Esophagus muscularis mucosa (tissue), 4 donors: Measurements from ENCODE around the gene EGFL6. TPM values are rescaled to one million over a fixed set of nuclear protein-coding genes. Genes with fewer than 3 reads are reported as not detected.
"Not testable (repeated sequence)": the region's sequence is repeated elsewhere in the genome, so short reads cannot be mapped to it uniquely, and the experiment has no call there.

Experiments
- DNase-seq: peaks from one replicate; pipeline ENCODE4 v3.0.0-alpha.2; 2017; ENCODE audit errors: extremely low spot score
- H3K27ac ChIP-seq, 4 donors: fragments of 200-600 bp; sonication (generic); replicated peaks in 1 of 4; 1 replicate in 3 of 4; 2 replicates in 1 of 4; pipeline ENCODE4 v1.5.1; 2016 to 2019; ENCODE audit warnings: mild to moderate bottlenecking in 1 of 4
- H3K27me3 ChIP-seq, 4 donors: fragments of 200-600 bp; sonication (generic); one replicate each; pipeline versions ENCODE4 v1.5.1 to v1.6.0; 2016 to 2019
- H3K36me3 ChIP-seq, 4 donors: fragments of 200-600 bp; sonication (generic); one replicate each; pipeline ENCODE4 v1.5.1; 2016 to 2019
- H3K4me1 ChIP-seq, 4 donors: fragments of 200-600 bp; sonication (generic); one replicate each; pipeline ENCODE4 v1.5.1; 2016 to 2019
- H3K4me3 ChIP-seq, 4 donors: fragments of 200-600 bp; sonication (generic); 1 replicate in 2 of 4; 2 replicates in 2 of 4; pipeline ENCODE4 v1.5.1; 2016 to 2019; ENCODE audit warnings: mild to moderate bottlenecking in 4 of 4, moderate library complexity in 1 of 4
- H3K9me3 ChIP-seq, 4 donors: fragments of 200-600 bp; sonication (generic); 1 replicate in 3 of 4; 2 replicates in 1 of 4; pipeline ENCODE4 v1.5.1; 2016 to 2019
- CTCF ChIP-seq, 3 experiments: fragments of 200-600 bp in 2 of 3; fragments of 450-650 bp in 1 of 3; sonication (generic) in 2 of 3; IDR thresholded peaks; one replicate each; pipeline ENCODE4 v1.5.1; 2017 to 2019; ENCODE audit warnings: antibody characterized with exemption in 3 of 3, mild to moderate bottlenecking in 2 of 3, moderate library complexity in 1 of 3
- EP300 ChIP-seq: sonication (generic); formaldehyde crosslinking; IDR thresholded peaks from one replicate; pipeline ENCODE4 v1.6.1; 2017; ENCODE audit warnings: antibody characterized with exemption
- POLR2A ChIP-seq: fragments of 450-650 bp; IDR thresholded peaks from one replicate; pipeline ENCODE4 v1.6.1; 2017; ENCODE audit warnings: antibody characterized with exemption, moderate library complexity, mild to moderate bottlenecking, low read depth
- POLR2AphosphoS5 ChIP-seq, 2 donors: sonication (generic); formaldehyde crosslinking; IDR thresholded peaks; one replicate each; pipeline ENCODE4 v1.6.1; 2017; ENCODE audit warnings: antibody characterized with exemption in 2 of 2
- WGBS: methylation state at CpG from one replicate; pipeline ENCODE4 v1.1.5; 2018; 5-methylcytosine and 5-hydroxymethylcytosine counted together
- intact Hi-C: fragments of 100-400 bp; cut with DNase I; formaldehyde crosslinking; loops from one replicate; pipeline ENCODE4 v1.15.1; 2023
- total RNA-seq, 4 donors: library from RNA; depleted of rRNA; stranded (reverse); fragments of >200 nt; gene quantifications; one replicate each; pipeline versions ENCODE4 v1.1.0 to v1.2.1, GENCODE V29; 2016

Gene EGFL6
- total RNA-seq, 4 donors from 2014 or later = 0.17 to 0.19 TPM; not detected in 2

GRCh38 chrX:13638021-13638420 is 68.6 kb downstream of the EGFL6 start:
- no peaks in the 10 kb centered on the region for H3K4me1 ChIP-seq
- H3K36me3 ChIP-seq = no peaks in the 10 kb centered on the region
- 67% methylated on average over 1 of the region's 1 CpG for WGBS
- no peaks in the 10 kb centered on the region for H3K27me3 ChIP-seq
- H3K9me3 ChIP-seq = peaks cover 0 to 26% (median 0%) of the 10 kb centered on the region in 4 donors
- H3K4me3 ChIP-seq = no peak overlapping the region
- no peak overlapping the region for H3K27ac ChIP-seq
- no peak for DNase-seq
- intact Hi-C loops = no loop called here
- TF ChIP-seq POLR2AphosphoS5 (IDR thresholded peaks at IDR 0.05) (no peak), POLR2A (no peak), EP300 (no peak), CTCF (IDR thresholded peaks at IDR 0.05) (no peak)

- TF ChIP-seq POLR2AphosphoS5 (IDR thresholded peaks at IDR 0.05) = no peak
- no peak for TF ChIP-seq POLR2A
- no peak for TF ChIP-seq EP300
- TF ChIP-seq CTCF (IDR thresholded peaks at IDR 0.05) = no peak
- DNase-seq = no peak
- peaks cover 0 to 26% (median 0%) of the 10 kb centered on the region in 4 donors for H3K9me3 ChIP-seq
- H3K4me1 ChIP-seq = no peaks in the 10 kb centered on the region
- WGBS = 75% methylated on average over 3 of the region's 3 CpGs
- H3K36me3 ChIP-seq = no peaks in the 10 kb centered on the region
- no peak overlapping the region for H3K27ac ChIP-seq
- intact Hi-C loops = no loop called here
- H3K27me3 ChIP-seq = no peaks in the 10 kb centered on the region
- H3K4me3 ChIP-seq = no peak overlapping the region
Measured at GRCh38 chrX:13638826-13639225, 69.4 kb downstream of the EGFL6 start.

- H3K27ac ChIP-seq, H3K36me3 ChIP-seq, DNase-seq, H3K27me3 ChIP-seq, H3K4me3 ChIP-seq: not testable (repeated sequence)
- intact Hi-C loops = loop anchor here (10.0 kb wide), 1 partner anchor 697 kb away; no protein-coding TSS in a partner anchor
- Histone ChIP-seq H3K4me1 (peaks cover 0 to 11% (median 0%) of the 10 kb centered on the region in 4 donors), H3K9me3 (peaks cover 0 to 18% (median 0%) of the 10 kb centered on the region in 4 donors)
- 70% methylated on average over 2 of the region's 4 CpGs for WGBS
Measured at GRCh38 chrX:13641684-13642083, 72.3 kb downstream of the EGFL6 start.

GRCh38 chrX:13645464-13646153 is 76.2 kb downstream of the EGFL6 start:
- Histone ChIP-seq H3K27ac (no peak overlapping the region), H3K4me3 (no peak overlapping the region), H3K27me3 (no peaks in the 10 kb centered on the region), H3K4me1 (peaks cover 0 to 20% (median 0%) of the 10 kb centered on the region in 4 donors), H3K9me3 (no peaks in the 10 kb centered on the region), H3K36me3 (no peaks in the 10 kb centered on the region)
- 50% methylated on average over 9 of the region's 9 CpGs for WGBS
- TF ChIP-seq CTCF (IDR thresholded peaks at IDR 0.05) (no peak), POLR2A (no peak), POLR2AphosphoS5 (IDR thresholded peaks at IDR 0.05) (no peak), EP300 (no peak)
- DNase-seq = no peak
- intact Hi-C loops = loop anchor here (2.0 to 10.0 kb wide), 2 partner anchors 139 to 701 kb away; no protein-coding TSS in a partner anchor

- no peak for DNase-seq
- H3K27me3 ChIP-seq = no peaks in the 10 kb centered on the region
- H3K9me3 ChIP-seq = no peaks in the 10 kb centered on the region
- intact Hi-C loops = loop anchor here (2.0 to 10.0 kb wide), 2 partner anchors 139 to 701 kb away; no protein-coding TSS in a partner anchor
- H3K27ac ChIP-seq = no peak overlapping the region
- no peak for TF ChIP-seq POLR2AphosphoS5 (IDR thresholded peaks at IDR 0.05)
- peak; percentile 47 to 64 (median 51) for TF ChIP-seq CTCF (IDR thresholded peaks at IDR 0.05)
- 39% methylated on average over 3 of the region's 3 CpGs for WGBS
- peaks cover 0 to 20% (median 0%) of the 10 kb centered on the region in 4 donors for H3K4me1 ChIP-seq
- no peaks in the 10 kb centered on the region for H3K36me3 ChIP-seq
- H3K4me3 ChIP-seq = no peak overlapping the region
Measured at GRCh38 chrX:13646154-13646549, 76.8 kb downstream of the EGFL6 start.
